ENCODE data around the gene ITPK1.

- TF ChIP-seq POLR2A (IDR thresholded peaks at IDR 0.05) (no peak), CTCF (IDR thresholded peaks at IDR 0.05) (no peak)
Observed at GRCh38 chr14:93045965-93046704, 69.6 kb downstream of the ITPK1 start.
